Astrocyte (in vitro differentiated cells and primary cell): Measurements from ENCODE around the gene HIPK2. TPM values are rescaled to one million over a fixed set of nuclear protein-coding genes. Genes with fewer than 3 reads are reported as not detected.

Experiments used
- DNase-seq: peaks from one replicate; pipeline ENCODE4 v3.0.0-alpha.2; 2010; ENCODE audit warnings: low read depth
- FAIRE-seq: peaks from 2 replicates; lab custom pipeline; 2011; peaks lifted over from hg19 to GRCh38; lab: Jason Lieb, UNC
- H2AFZ ChIP-seq: 2 replicates; pipeline ENCODE4 v1.6.0; 2012; ENCODE audit warnings: low read depth, low read length, inconsistent platforms
- H3K27ac ChIP-seq: 2 replicates; pipeline ENCODE4 v1.5.1; 2011; ENCODE audit warnings: low read depth, low read length, inconsistent platforms
- H3K27me3 ChIP-seq: 2 replicates; pipeline ENCODE4 v1.6.0; 2011; ENCODE audit warnings: low read length, inconsistent platforms; ENCODE audit not compliant: insufficient read depth
- H3K36me3 ChIP-seq: 2 replicates; pipeline ENCODE4 v1.5.1; 2011; ENCODE audit warnings: low read length, inconsistent platforms; ENCODE audit not compliant: insufficient read depth
- H3K4me1 ChIP-seq: 2 replicates; pipeline ENCODE4 v1.5.1; 2011; ENCODE audit warnings: low read length, inconsistent platforms; ENCODE audit not compliant: insufficient read depth
- H3K4me2 ChIP-seq: 2 replicates; pipeline ENCODE4 v1.6.0; 2012; ENCODE audit warnings: low read length, inconsistent platforms
- H3K4me3 ChIP-seq: 2 replicates; pipeline ENCODE4 v1.5.1; 2011; ENCODE audit warnings: low read depth, mild to moderate bottlenecking, low read length, inconsistent platforms; ENCODE audit not compliant: insufficient read depth
- H3K79me2 ChIP-seq: 2 replicates; pipeline ENCODE4 v1.6.0; 2012; ENCODE audit warnings: mild to moderate bottlenecking, low read length, inconsistent platforms; ENCODE audit not compliant: insufficient read depth
- H3K9ac ChIP-seq: 2 replicates; pipeline ENCODE4 v1.6.0; 2012; ENCODE audit warnings: mild to moderate bottlenecking, low read length, inconsistent platforms
- H3K9me3 ChIP-seq: 2 replicates; pipeline ENCODE4 v1.5.1; 2012; ENCODE audit warnings: low read depth, mild to moderate bottlenecking, low read length, inconsistent platforms; ENCODE audit not compliant: insufficient read depth
- H4K20me1 ChIP-seq: 2 replicates; pipeline ENCODE4 v1.6.0; 2012; ENCODE audit warnings: low read length, inconsistent platforms; ENCODE audit not compliant: insufficient read depth
- H3K27ac Mint-ChIP-seq: one replicate; pipeline ENCODE4 v1.8.0; 2021; ENCODE audit warnings: mild to moderate bottlenecking, mixed read lengths; ENCODE audit not compliant: unreplicated experiment
- H3K27me3 Mint-ChIP-seq: one replicate; pipeline ENCODE4 v1.8.0; 2021; ENCODE audit warnings: low read depth, mixed read lengths; ENCODE audit not compliant: unreplicated experiment
- H3K36me3 Mint-ChIP-seq: one replicate; pipeline ENCODE4 v1.8.0; 2021; ENCODE audit warnings: low read depth, mixed read lengths; ENCODE audit not compliant: unreplicated experiment
- H3K4me1 Mint-ChIP-seq: one replicate; pipeline ENCODE4 v1.8.0; 2021; ENCODE audit warnings: low read depth, mixed read lengths; ENCODE audit not compliant: unreplicated experiment
- H3K4me3 Mint-ChIP-seq: one replicate; pipeline ENCODE4 v1.8.0; 2021; ENCODE audit warnings: mild to moderate bottlenecking, moderate library complexity, mixed read lengths; ENCODE audit not compliant: unreplicated experiment
- H3K9me3 Mint-ChIP-seq: one replicate; pipeline ENCODE4 v1.8.0; 2021; ENCODE audit warnings: mild to moderate bottlenecking, mixed read lengths; ENCODE audit not compliant: unreplicated experiment
- CTCF ChIP-seq: IDR thresholded peaks from 2 replicates; pipeline ENCODE4 v1.5.1; 2011; ENCODE audit warnings: low read depth, mild to moderate bottlenecking, inconsistent platforms, low read length, moderate library complexity; ENCODE audit not compliant: insufficient read depth
- EZH2 ChIP-seq: IDR thresholded peaks from 2 replicates; pipeline ENCODE4 v1.6.1; 2012; ENCODE audit warnings: mild to moderate bottlenecking, low read length, inconsistent platforms; ENCODE audit not compliant: insufficient read depth
- total RNA-seq: library from RNA; stranded (reverse); gene quantifications from 2 replicates; pipeline ENCODE4 v1.2.1, GENCODE V29; 2021

HIPK2 gene
- total RNA-seq, 1 donor from 2014 or later: 35.8 TPM

- no peak for FAIRE-seq
- no peak overlapping the region for H3K4me3 Mint-ChIP-seq
- Histone ChIP-seq H3K9ac (no peak overlapping the region), H3K27me3 (no peaks in the 10 kb centered on the region), H3K4me1 (peaks cover 9% of the 10 kb centered on the region), H3K27ac (no peak overlapping the region), H3K36me3 (no peaks in the 10 kb centered on the region), H3K4me3 (no peak overlapping the region), H3K79me2 (peaks cover 99% of the 10 kb centered on the region), H3K4me2 (no peak overlapping the region), H4K20me1 (peaks cover 89% of the 10 kb centered on the region), H2AFZ (no peak overlapping the region), H3K9me3 (no peaks in the 10 kb centered on the region)
- no peak for DNase-seq
- H3K9me3 Mint-ChIP-seq: no peaks in the 10 kb centered on the region
- H3K27ac Mint-ChIP-seq: no peak overlapping the region
- TF ChIP-seq CTCF (no peak), EZH2 (no peak)
- peaks cover 29% of the 10 kb centered on the region for H3K4me1 Mint-ChIP-seq
- no peaks in the 10 kb centered on the region for H3K27me3 Mint-ChIP-seq
- H3K36me3 Mint-ChIP-seq: peaks cover 6% of the 10 kb centered on the region
Measured at GRCh38 chr7:139752604-139753003, 25.2 kb downstream of the HIPK2 start.

GRCh38 chr7:139752148-139752547 is 25.6 kb downstream of the HIPK2 start:
- Histone ChIP-seq H3K36me3 (no peaks in the 10 kb centered on the region), H3K4me1 (peaks cover 9% of the 10 kb centered on the region), H3K9ac (no peak overlapping the region), H4K20me1 (peaks cover 89% of the 10 kb centered on the region), H3K4me2 (no peak overlapping the region), H3K27me3 (no peaks in the 10 kb centered on the region), H3K27ac (no peak overlapping the region), H2AFZ (no peak overlapping the region), H3K9me3 (no peaks in the 10 kb centered on the region), H3K79me2 (peaks cover 99% of the 10 kb centered on the region), H3K4me3 (no peak overlapping the region)
- Mint-ChIP-seq H3K27ac (no peak overlapping the region), H3K4me3 (no peak overlapping the region), H3K9me3 (no peaks in the 10 kb centered on the region), H3K36me3 (peaks cover 6% of the 10 kb centered on the region), H3K27me3 (no peaks in the 10 kb centered on the region), H3K4me1 (peaks cover 29% of the 10 kb centered on the region)
- FAIRE-seq (no peak), DNase-seq (no peak)
- TF ChIP-seq CTCF: no peak
- TF ChIP-seq EZH2: no peak

GRCh38 chr7:139750459-139751095 is 27.2 kb downstream of the HIPK2 start:
- Histone ChIP-seq H3K4me2 (no peak overlapping the region), H3K27ac (no peak overlapping the region), H3K9me3 (no peaks in the 10 kb centered on the region), H3K36me3 (no peaks in the 10 kb centered on the region), H3K9ac (no peak overlapping the region), H2AFZ (no peak overlapping the region), H3K27me3 (no peaks in the 10 kb centered on the region), H4K20me1 (peaks cover 93% of the 10 kb centered on the region), H3K4me1 (peaks cover 14% of the 10 kb centered on the region), H3K4me3 (no peak overlapping the region), H3K79me2 (peaks cover 100% of the 10 kb centered on the region)
- Mint-ChIP-seq H3K4me1 (peaks cover 36% of the 10 kb centered on the region), H3K9me3 (no peaks in the 10 kb centered on the region), H3K4me3 (no peak overlapping the region), H3K27ac (no peak overlapping the region), H3K27me3 (no peaks in the 10 kb centered on the region), H3K36me3 (peaks cover 6% of the 10 kb centered on the region)
- FAIRE-seq (no peak), DNase-seq (no peak)
- TF ChIP-seq CTCF (no peak), EZH2 (no peak)
